ENCODE results near the gene CD163L1.

The CD163L1 gene

DNA sequence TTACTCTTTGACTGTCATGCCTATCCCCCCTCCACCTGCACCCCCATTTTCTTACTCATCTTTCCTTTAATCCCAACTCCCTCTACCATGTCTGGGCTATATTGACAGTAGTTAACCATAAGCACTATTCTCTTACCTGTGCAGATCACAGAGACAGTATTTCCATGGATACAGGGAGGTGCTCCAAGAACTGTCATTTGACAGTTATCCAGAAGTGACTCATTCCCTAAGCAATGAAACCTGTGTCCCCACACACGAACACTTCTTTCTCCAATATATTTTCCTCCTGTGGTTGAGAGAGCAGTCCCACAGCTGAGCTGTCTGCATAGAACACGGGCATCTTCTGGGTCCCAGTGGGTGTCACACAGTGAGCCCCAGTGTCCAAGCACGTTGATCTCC lies 68.8 kb downstream of the CD163L1 start:
- no peak overlapping the region for H2AFZ ChIP-seq (ENCODE audit: low read depth, low read length, severe bottlenecking)
- TF ChIP-seq EZH2phosphoT487 (conservative IDR thresholded peaks at IDR 0.05; ENCODE audit: low read length) (no peak), CTCF (IDR thresholded peaks at IDR 0.05; ENCODE audit: insufficient read depth, low read length, poor library complexity, severe bottlenecking) (no peak)
- no peaks in the 10 kb centered on the region for H3K79me2 ChIP-seq (ENCODE audit: insufficient read depth, low read length)
- H4K20me1 ChIP-seq (ENCODE audit: low read depth, low read length) = no peaks in the 10 kb centered on the region
- no peaks in the 10 kb centered on the region for H3K36me3 ChIP-seq (ENCODE audit: low read length)
- H3K9me2 ChIP-seq (replicated peaks; ENCODE audit: insufficient read depth, low read length) = no peaks in the 10 kb centered on the region
- H3K9ac ChIP-seq (ENCODE audit: low read length) = no peak overlapping the region
- no peak overlapping the region for H3K4me3 ChIP-seq (ENCODE audit: insufficient read depth, low read length, poor library complexity, severe bottlenecking)
- H3K27me3 ChIP-seq (ENCODE audit: low read length) = no peaks in the 10 kb centered on the region
- H3K27ac ChIP-seq (ENCODE audit: low read depth, low read length) = no peak overlapping the region
- H3K9me3 ChIP-seq (ENCODE audit: insufficient read depth, low read length) = no peaks in the 10 kb centered on the region
- H3K4me2 ChIP-seq (ENCODE audit: low read depth, low read length, poor library complexity, severe bottlenecking) = no peak overlapping the region
- no peaks in the 10 kb centered on the region for H3F3A ChIP-seq (ENCODE audit: insufficient read depth)

DNA sequence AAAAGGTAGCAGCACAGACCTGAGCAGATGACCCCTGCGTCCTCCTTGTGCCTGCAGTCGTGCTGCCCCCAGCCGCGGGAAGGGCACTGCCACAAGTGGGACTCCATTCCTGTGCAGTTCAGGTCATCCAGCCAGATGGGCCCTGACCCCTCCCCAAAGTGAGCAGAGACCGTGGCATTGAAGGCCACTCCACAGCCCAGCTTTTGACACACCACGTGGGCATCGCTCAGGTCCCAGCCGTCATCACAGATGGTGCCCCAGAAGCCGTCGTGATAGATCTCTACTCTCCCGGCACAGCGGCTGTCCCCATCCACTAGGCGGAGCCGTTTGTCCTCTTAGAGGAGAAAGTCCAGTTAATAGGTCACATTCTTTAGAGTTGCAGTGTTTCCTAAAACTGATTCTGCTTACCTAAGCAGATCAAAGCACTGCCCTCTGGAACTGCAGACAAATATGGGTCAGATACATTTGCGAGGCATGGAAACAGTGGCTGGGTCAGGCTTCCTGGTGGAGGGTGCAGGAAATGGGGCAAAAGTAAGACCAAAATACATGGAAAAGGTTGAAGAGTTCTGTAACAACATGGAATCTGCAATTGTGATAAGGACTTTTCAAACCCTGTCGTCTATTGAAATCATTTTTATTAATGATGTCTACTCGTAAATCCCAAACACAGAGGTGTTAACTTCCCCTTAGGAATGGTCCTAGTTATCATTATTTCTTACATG lies 69.4 kb downstream of the CD163L1 start:
- Histone ChIP-seq H3K4me3 (ENCODE audit: insufficient read depth, low read length, poor library complexity, severe bottlenecking) (no peak overlapping the region), H3K9me3 (ENCODE audit: insufficient read depth, low read length) (no peaks in the 10 kb centered on the region), H4K20me1 (ENCODE audit: low read depth, low read length) (no peaks in the 10 kb centered on the region), H3K36me3 (ENCODE audit: low read length) (no peaks in the 10 kb centered on the region), H2AFZ (ENCODE audit: low read depth, low read length, severe bottlenecking) (no peak overlapping the region), H3F3A (ENCODE audit: insufficient read depth) (no peaks in the 10 kb centered on the region), H3K27me3 (ENCODE audit: low read length) (no peaks in the 10 kb centered on the region), H3K4me2 (ENCODE audit: low read depth, low read length, poor library complexity, severe bottlenecking) (no peak overlapping the region), H3K27ac (ENCODE audit: low read depth, low read length) (no peak overlapping the region), H3K9ac (ENCODE audit: low read length) (no peak overlapping the region), H3K9me2 (replicated peaks; ENCODE audit: insufficient read depth, low read length) (no peaks in the 10 kb centered on the region), H3K79me2 (ENCODE audit: insufficient read depth, low read length) (no peaks in the 10 kb centered on the region)
- TF ChIP-seq EZH2phosphoT487 (conservative IDR thresholded peaks at IDR 0.05; ENCODE audit: low read length) (no peak), CTCF (IDR thresholded peaks at IDR 0.05; ENCODE audit: insufficient read depth, low read length, poor library complexity, severe bottlenecking) (peak; percentile 33)

DNA sequence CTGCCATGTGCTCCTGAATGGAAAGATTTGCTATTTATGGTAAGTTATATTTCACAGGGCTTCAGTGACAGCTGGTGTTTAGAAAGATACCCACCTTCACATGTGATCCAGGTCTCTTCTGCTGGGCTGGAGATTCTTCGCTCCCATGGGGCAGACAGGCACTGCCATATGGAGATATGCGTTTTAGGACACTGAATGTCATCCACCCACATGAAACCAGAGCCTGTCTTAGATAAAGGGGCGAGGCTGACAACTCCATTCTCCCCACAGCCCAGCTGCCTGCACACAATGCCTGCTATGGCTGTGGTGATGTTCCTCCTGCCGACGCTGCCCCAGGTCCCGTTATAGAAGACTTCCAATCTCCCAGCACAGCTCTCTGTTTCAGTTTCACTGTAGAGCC lies 70.7 kb downstream of the CD163L1 start:
- no peaks in the 10 kb centered on the region for H3F3A ChIP-seq (ENCODE audit: insufficient read depth)
- no peaks in the 10 kb centered on the region for H4K20me1 ChIP-seq (ENCODE audit: low read depth, low read length)
- TF ChIP-seq CTCF (IDR thresholded peaks at IDR 0.05; ENCODE audit: insufficient read depth, low read length, poor library complexity, severe bottlenecking) (no peak), EZH2phosphoT487 (conservative IDR thresholded peaks at IDR 0.05; ENCODE audit: low read length) (no peak)
- no peak overlapping the region for H3K4me3 ChIP-seq (ENCODE audit: insufficient read depth, low read length, poor library complexity, severe bottlenecking)
- no peaks in the 10 kb centered on the region for H3K9me3 ChIP-seq (ENCODE audit: insufficient read depth, low read length)
- no peak overlapping the region for H2AFZ ChIP-seq (ENCODE audit: low read depth, low read length, severe bottlenecking)
- H3K9ac ChIP-seq (ENCODE audit: low read length) = no peak overlapping the region
- no peaks in the 10 kb centered on the region for H3K36me3 ChIP-seq (ENCODE audit: low read length)
- no peak overlapping the region for H3K27ac ChIP-seq (ENCODE audit: low read depth, low read length)
- H3K79me2 ChIP-seq (ENCODE audit: insufficient read depth, low read length) = no peaks in the 10 kb centered on the region
- no peaks in the 10 kb centered on the region for H3K9me2 ChIP-seq (replicated peaks; ENCODE audit: insufficient read depth, low read length)
- no peaks in the 10 kb centered on the region for H3K27me3 ChIP-seq (ENCODE audit: low read length)
- H3K4me2 ChIP-seq (ENCODE audit: low read depth, low read length, poor library complexity, severe bottlenecking) = no peak overlapping the region
